Measurements from ENCODE around the gene SLC39A2.

Gene SLC39A2

GRCh38 chr14:20970983-20971704 is 27.9 kb upstream of the SLC39A2 start (continued):
- TF ChIP-seq KLF17 (tag by site-specific recombination; IDR thresholded peaks at IDR 0.05) = peak; percentile 58
- TF ChIP-seq ZNF449 (tag by site-specific recombination; IDR thresholded peaks at IDR 0.05) = peak; percentile 86
- TF ChIP-seq HIC1 (tag by site-specific recombination; IDR thresholded peaks at IDR 0.05) = peak; percentile 39; the same call in 1 of the 2 replicates
- TF ChIP-seq GLIS1 (tag by site-specific recombination; IDR thresholded peaks at IDR 0.05) = peak; percentile 7; the same call in 1 of the 2 replicates
- TF ChIP-seq KLF1 (tag by site-specific recombination; IDR thresholded peaks at IDR 0.05) = no peak; the same call in 1 of the 2 replicates
- peak; percentile 57; the same call in 1 of the 2 replicates for TF ChIP-seq ZNF76 (tag by site-specific recombination; IDR thresholded peaks at IDR 0.05; ENCODE audit: borderline replicate concordance, low read depth)
- no peak for TF ChIP-seq FEZF1 (tag by site-specific recombination; IDR thresholded peaks at IDR 0.05)
- peak; percentile 76 for TF ChIP-seq ZNF610 (tag by site-specific recombination; IDR thresholded peaks at IDR 0.05; ENCODE audit: borderline replicate concordance)
- no peak; the same call in 1 of the 2 replicates for TF ChIP-seq YY1 (tag by site-specific recombination; IDR thresholded peaks at IDR 0.05)
- TF ChIP-seq MZF1 (tag by site-specific recombination; IDR thresholded peaks at IDR 0.05; ENCODE audit: borderline replicate concordance) = peak; percentile 22; the same call in 1 of the 2 replicates
- TF ChIP-seq ZSCAN30 (tag by site-specific recombination; IDR thresholded peaks at IDR 0.05) = peak; percentile 94
- TF ChIP-seq ZNF639 (tag by site-specific recombination; IDR thresholded peaks at IDR 0.05) = no peak
- peak; percentile 45 for TF ChIP-seq ZNF692 (tag by site-specific recombination; IDR thresholded peaks at IDR 0.05)
- TF ChIP-seq ZNF157 (tag by site-specific recombination; IDR thresholded peaks at IDR 0.05) = no peak
- peak; percentile 99 for TF ChIP-seq ZNF223 (tag by site-specific recombination; IDR thresholded peaks at IDR 0.05)
- TF ChIP-seq ZNF394 (tag by site-specific recombination; IDR thresholded peaks at IDR 0.05; ENCODE audit: borderline replicate concordance) = peak; percentile 49; the same call in 1 of the 2 replicates
- TF ChIP-seq GLI2 (tag by site-specific recombination; IDR thresholded peaks at IDR 0.05; ENCODE audit: borderline replicate concordance, low read depth) = 0 out of 2 replicates have a peak, but pooled peaks have one; percentile 8
- no peak for TF ChIP-seq ZNF544 (tag by site-specific recombination; IDR thresholded peaks at IDR 0.05)
- TF ChIP-seq KLF16 (tag by site-specific recombination; IDR thresholded peaks at IDR 0.05) = no peak
- peak; percentile 85; the same call in 1 of the 2 replicates for TF ChIP-seq ZBTB48 (tag by site-specific recombination; IDR thresholded peaks at IDR 0.05)
- no peak for TF ChIP-seq ZNF362 (tag by site-specific recombination; IDR thresholded peaks at IDR 0.05)
- TF ChIP-seq ZNF660 (tag by site-specific recombination; IDR thresholded peaks at IDR 0.05) = 0 out of 2 replicates have a peak, but pooled peaks have one; percentile 25
- peak; percentile 43 for TF ChIP-seq ZNF629 (tag by site-specific recombination; IDR thresholded peaks at IDR 0.05)
- TF ChIP-seq WT1 (tag by site-specific recombination; IDR thresholded peaks at IDR 0.05) = 0 out of 2 replicates have a peak, but pooled peaks have one; percentile 45
- TF ChIP-seq PATZ1 (tag by site-specific recombination; IDR thresholded peaks at IDR 0.05) = peak; percentile 86
- 0 out of 2 replicates have a peak, but pooled peaks have one; percentile 23 for TF ChIP-seq PBX3 (CRISPR knock-in tag; IDR thresholded peaks at IDR 0.05)
